GM04504 (cell line): ENCODE data around the gene AGAP9.
"Not testable (repeated sequence)": the region's sequence is repeated elsewhere in the genome, so short reads cannot be mapped to it uniquely, and the experiment has no call there.

Experiments used
- DNase-seq: peaks from one replicate; pipeline ENCODE4 v3.0.0-alpha.2; 2012; ENCODE audit warnings: low read depth

The AGAP9 gene

DNA sequence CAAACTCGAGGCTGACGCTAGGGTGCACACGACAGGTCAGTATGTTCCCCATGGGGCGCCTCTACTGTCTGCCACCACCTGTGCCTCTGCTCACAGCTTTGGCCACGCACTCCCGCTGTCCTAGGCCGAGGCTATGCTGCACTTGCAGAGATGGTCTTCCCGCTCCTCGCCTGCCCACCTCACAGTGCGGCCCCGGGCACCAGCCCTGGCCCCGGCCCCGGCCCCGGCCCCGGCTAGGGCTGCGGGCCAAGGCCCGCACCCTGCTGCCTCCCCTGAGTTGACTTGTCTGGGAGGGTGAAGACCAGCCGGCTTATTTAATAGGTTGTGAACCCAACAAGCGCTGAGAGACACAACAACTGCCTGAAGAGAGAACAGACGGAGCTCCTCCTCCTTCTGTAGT lies at the start of gene AGAP9:
Gene AGAP9 (minus strand): TSS at position 164 of the 400 bp plus-strand sequence. CDS start 112 bp downstream, at position 52.
- not testable (repeated sequence) for DNase-seq

- DNase-seq = not testable (repeated sequence)
Measured at GRCh38 chr10:47571138-47571912, 47.9 kb upstream of the AGAP9 start.

DNA sequence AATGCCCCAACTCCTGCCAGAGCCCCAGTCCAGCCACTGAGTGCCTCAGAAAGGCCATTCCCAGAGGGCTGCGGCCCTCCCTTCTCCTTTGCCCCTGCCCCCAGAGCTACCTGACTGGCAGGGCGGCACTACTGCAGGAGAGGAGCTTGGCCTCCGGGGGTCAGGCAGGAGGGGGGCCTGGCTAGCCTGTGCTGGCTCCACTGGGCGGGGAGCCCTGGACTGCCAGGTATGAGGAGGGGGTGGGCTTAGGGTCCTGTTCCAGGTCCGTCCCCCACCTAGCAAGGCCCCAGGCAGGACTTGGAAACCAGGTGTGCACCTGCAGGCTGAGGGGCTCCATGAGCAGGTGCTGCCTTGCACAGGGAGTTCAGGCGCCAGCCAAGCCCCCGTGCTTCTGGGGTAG lies 43.3 kb upstream of the AGAP9 start:
- not testable (repeated sequence) for DNase-seq

- DNase-seq = not testable (repeated sequence)
Measured at GRCh38 chr10:47566108-47566699, 42.8 kb upstream of the AGAP9 start.

GRCh38 chr10:47565517-47565920 lies 42.1 kb upstream of the AGAP9 start:
- not testable (repeated sequence) for DNase-seq

GRCh38 chr10:47564953-47565352 lies 41.5 kb upstream of the AGAP9 start:
- not testable (repeated sequence) for DNase-seq

DNA sequence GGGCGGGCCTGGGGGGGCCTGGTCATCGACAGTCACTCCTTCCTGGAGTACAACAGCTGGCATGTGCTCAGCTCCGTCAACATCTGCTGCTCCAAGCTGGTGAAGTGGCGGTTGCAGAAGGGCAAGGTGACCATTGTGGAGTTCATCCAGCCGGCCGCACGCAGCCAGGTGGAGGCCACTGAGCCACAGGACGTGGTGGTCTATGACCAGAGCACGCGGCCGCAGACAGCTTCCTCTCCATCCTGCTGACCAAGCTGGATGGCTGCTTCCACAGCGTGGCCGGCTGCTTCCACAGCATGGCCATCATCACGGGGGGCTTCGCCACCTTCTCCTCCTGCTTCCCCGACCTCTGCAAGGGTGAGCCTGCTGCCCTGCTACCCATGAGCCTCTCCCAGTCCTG lies 40.9 kb upstream of the AGAP9 start:
- not testable (repeated sequence) for DNase-seq

DNA sequence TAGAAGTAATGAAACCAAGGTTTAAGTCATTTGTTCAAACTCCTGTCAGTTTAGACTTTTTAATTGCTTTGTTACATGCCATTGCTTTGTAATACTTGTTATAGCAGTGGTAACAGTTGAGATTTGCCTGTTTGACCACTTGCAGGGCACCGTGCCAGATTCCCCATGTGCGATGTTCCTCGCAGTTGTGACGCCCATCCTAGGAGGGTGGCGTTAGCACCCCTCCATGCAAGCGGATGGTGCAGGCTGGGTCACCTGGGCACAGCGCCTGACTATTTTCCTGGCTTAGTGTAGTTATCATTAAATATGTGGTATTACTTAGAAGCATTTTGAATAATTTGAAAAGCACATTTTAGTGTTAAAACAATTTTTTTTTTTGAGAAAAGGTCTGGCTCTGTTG lies 37.0 kb upstream of the AGAP9 start:
- DNase-seq = not testable (repeated sequence)

- DNase-seq = not testable (repeated sequence)
Measured at GRCh38 chr10:47559718-47560308, 36.4 kb upstream of the AGAP9 start.

DNA sequence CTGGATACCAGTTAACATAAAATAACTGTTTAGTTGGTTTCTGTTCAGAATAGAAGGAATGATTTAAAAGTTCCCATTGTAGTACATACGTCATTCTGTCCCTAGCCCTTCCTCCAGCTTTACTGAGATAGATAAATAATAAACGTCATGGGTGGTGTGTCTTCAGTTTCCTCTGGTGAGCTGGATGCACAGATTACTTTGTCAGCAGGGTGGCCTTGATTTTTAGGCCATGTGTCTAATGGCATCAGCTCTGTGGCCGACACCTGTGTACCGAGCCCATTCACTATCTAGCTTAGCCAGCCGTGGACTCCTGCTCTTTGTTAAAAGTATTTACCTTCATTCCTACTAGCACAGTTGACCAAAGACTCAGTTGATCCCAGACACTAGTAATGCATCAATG lies 34.7 kb upstream of the AGAP9 start:
- peak; percentile 36 for DNase-seq

GRCh38 chr10:47557616-47558015 lies 34.2 kb upstream of the AGAP9 start:
- DNase-seq = not testable (repeated sequence)

GRCh38 chr10:47555334-47555733 lies 31.9 kb upstream of the AGAP9 start:
- not testable (repeated sequence) for DNase-seq

DNA sequence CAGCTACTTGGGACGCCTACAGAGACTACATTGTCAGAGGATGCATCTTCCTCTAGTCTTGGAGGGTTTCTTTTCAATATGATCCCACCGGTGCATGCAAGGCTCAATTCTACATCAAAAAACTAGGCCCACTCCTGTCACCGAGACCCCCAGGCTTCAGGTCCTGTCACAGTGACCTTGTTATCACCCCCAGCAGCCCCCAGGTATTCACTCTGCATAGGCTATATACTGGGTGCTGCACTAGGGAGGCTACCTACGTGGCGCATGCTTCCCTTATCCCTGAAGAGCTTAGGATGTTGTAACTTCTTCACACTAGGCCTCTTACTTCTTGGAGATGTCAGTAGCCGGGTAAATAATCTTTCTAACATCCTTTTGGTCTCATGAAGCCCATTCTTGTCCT lies 31.1 kb upstream of the AGAP9 start:
- not testable (repeated sequence) for DNase-seq

DNA sequence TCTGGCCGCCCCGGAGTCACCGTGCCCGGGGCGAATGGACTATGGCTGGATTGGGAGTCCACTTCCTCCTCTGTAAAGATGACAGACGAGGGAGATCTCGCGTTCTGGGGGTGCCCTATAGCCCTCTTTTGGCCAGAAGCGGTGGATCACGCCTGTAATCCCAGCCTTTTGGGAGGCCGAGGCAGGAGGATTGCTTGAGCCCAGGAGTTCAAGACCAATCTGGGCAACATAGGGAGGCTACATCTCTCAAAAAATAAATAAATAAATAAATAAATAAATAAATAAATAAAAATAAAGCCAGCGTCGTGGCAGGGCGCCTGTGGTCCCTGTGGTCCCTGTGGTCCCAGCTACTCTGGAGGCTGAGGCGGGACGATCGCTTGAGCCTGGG lies 30.4 kb upstream of the AGAP9 start:
- DNase-seq = not testable (repeated sequence)

DNA sequence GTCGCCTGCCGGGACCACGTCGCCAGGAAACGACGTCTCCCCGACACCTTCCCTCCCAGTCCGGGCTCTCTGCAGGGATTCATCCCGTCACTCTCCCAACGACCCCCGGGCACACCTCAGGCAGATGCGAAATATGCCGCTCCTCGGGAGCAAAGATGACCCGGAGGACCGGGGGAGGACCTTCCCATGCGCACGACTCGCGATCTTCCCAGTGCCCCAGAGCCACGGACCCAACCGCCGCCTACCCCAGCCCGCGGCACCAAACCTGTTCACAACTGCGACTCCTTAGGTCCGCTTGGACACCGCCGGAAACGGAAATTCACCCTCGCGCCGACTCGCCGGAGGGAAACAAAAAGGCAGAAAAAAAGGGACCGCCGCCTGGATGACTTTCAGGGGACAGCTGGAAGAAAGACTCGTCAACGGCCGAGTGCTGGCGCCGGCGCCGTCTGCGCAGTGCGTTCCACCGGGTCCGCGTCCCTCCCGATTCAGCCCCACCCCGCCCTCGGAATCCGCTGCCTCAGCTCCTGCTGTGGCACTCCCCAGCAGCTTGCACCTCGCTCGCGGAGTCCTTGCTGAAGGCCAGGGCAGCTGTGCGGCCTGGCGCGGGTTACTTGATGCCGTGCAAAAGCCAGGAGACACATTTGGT lies 29.9 kb upstream of the AGAP9 start:
- DNase-seq = peak; percentile 73

DNA sequence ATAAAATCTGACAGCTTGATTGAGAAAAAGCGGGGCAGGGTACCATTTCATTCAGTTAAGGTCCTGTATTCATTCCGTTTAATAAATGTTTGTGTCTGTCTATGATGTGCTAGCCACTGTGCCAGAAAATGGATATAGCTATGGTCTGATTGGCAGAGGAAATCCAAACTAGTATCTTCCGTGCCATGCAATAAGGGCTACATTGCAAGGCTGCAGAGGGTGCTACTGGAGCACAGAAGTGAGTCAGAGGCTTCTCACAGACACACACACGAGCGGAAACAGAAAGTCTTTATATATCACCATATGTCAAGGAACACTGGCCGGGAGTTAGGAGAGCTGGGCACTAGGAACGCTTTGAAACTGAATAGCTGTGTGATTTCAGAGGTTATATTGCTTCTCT lies 29.3 kb upstream of the AGAP9 start:
- DNase-seq = peak; percentile 39

DNA sequence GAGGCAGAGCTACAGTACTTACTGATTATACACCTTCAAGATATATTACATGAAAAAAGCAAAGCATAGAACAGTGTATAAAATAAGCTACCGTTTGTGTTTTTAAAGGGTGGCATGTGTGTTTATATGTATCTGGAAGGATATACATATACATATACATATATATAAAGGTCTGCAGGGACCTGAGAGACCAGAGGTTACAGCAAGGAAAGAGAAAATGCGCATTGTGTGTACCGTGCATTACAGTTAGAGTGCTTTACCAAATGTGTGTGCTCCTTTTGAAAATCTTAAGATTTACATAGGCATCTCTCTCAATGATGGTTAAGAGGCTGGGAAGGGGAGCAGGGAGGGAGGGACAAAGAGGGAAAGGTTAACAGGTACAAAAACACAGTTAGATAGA lies 23.8 kb upstream of the AGAP9 start:
- not testable (repeated sequence) for DNase-seq

- DNase-seq = not testable (repeated sequence)
Measured at GRCh38 chr10:47536430-47536829, 13.0 kb upstream of the AGAP9 start.

- DNase-seq = not testable (repeated sequence)
Measured at GRCh38 chr10:47502313-47502712, 21.1 kb downstream of the AGAP9 start.

DNA sequence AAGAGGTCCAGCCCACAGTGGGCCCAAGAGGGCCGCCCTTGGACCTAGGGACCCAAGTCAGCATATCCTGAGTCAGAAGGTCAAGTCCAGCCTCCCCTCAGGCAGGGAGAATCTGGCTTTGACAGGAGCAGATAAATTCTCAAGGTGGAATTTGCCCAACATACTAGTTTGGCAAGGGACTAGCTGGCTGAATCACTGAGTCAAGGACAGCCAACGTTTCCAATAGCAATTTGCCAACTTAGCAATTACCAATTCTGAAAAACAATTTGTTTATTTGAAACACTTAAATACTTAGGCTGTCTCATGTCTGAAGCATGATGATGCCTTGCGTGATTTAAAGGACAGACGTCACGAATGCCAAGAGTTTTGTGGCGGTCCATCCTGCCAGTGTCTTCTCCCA lies 29.2 kb downstream of the AGAP9 start:
- not testable (repeated sequence) for DNase-seq

DNA sequence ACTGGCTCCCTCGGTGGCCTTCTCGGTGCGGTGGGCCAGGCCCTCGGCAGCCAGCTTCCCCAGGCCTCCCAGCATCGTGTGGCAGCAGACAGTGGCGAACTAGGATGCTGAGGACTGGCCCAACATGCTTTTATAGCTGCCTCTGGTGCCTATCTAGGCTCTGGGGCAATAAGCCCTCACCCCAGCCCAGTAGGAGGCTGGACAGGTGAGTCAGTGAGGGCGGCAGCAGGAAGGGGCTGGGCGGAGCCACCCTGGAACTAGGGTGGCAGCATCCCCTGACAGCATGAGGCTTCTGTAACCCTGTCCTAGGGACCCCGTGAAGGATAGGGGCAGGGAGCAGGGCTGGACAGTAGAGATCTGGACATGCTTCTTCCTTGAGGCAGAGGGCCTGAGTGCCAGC lies 31.8 kb downstream of the AGAP9 start, which contains the start of gene FAM25G:
Gene FAM25G (minus strand): TSS at position 101 of the 400 bp plus-strand sequence. CDS start 26 bp downstream, at position 75.
- not testable (repeated sequence) for DNase-seq

DNA sequence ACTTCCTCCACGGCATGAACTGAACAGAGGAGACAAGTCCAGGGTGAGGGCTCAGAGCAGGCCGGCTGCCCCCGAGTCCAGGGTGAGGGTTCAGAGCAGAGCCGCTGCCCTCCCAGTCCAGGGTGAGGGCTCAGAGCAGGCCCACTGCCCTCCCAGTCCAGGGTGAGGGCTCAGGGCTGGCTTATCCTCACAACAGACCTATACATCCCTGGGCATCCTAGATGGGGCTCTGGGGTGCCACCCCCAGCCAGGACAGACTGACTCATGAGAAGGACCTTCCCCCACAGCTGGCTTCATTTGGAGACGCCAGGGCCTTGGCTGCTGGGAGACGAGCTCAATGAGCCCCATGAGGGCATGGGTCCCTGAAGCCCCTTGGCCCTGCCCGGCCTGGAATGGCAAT lies 33.8 kb downstream of the AGAP9 start:
- DNase-seq = not testable (repeated sequence)
